Endodermal cell (in vitro differentiated cells): ENCODE results near the gene HSF2. TPM values are rescaled to one million over a fixed set of nuclear protein-coding genes. Genes with fewer than 3 reads are reported as not detected.

Experiments used
- DNase-seq: peaks from one replicate; pipeline ENCODE4 v3.0.0-alpha.2; 2017
- H3K27ac ChIP-seq: 2 replicates; pipeline ENCODE4 v1.5.1; 2013; ENCODE audit warnings: mild to moderate bottlenecking, low read depth, low read length, moderate library complexity
- H3K27me3 ChIP-seq: 2 replicates; pipeline ENCODE4 v1.6.1; 2013; ENCODE audit warnings: mild to moderate bottlenecking, low read length, moderate library complexity; ENCODE audit not compliant: insufficient read depth, control insufficient read depth, poor library complexity, severe bottlenecking
- H3K36me3 ChIP-seq: 2 replicates; pipeline ENCODE4 v1.7.0; 2013; ENCODE audit warnings: mild to moderate bottlenecking, low read length, moderate library complexity; ENCODE audit not compliant: control insufficient read depth, insufficient read depth
- H3K4me1 ChIP-seq: one replicate; pipeline ENCODE4 v1.7.0; 2013; ENCODE audit warnings: low read length; ENCODE audit not compliant: control insufficient read depth, insufficient read depth
- H3K4me3 ChIP-seq: 2 replicates; pipeline ENCODE4 v1.5.1; 2013; ENCODE audit warnings: mild to moderate bottlenecking, low read length, moderate library complexity
- H3K9ac ChIP-seq: 2 replicates; pipeline ENCODE4 v1.6.1; 2013; ENCODE audit warnings: mild to moderate bottlenecking, low read length, moderate library complexity; ENCODE audit not compliant: poor library complexity, severe bottlenecking; ENCODE audit errors: extremely low read depth
- H3K9me3 ChIP-seq: 2 replicates; pipeline ENCODE4 v1.6.1; 2013; ENCODE audit warnings: mild to moderate bottlenecking, low read length, moderate library complexity; ENCODE audit not compliant: control insufficient read depth
- H3K27ac Mint-ChIP-seq: 2 replicates; pipeline ENCODE4 v1.8.0; 2020; ENCODE audit warnings: mixed read lengths
- H3K27me3 Mint-ChIP-seq: 2 replicates; pipeline ENCODE4 v1.8.0; 2021; ENCODE audit warnings: mild to moderate bottlenecking, mixed read lengths; ENCODE audit not compliant: insufficient read depth
- H3K36me3 Mint-ChIP-seq: 2 replicates; pipeline ENCODE4 v1.8.0; 2020; ENCODE audit warnings: low read depth, mixed read lengths
- H3K4me1 Mint-ChIP-seq: 2 replicates; pipeline ENCODE4 v1.8.0; 2020; ENCODE audit warnings: mixed read lengths
- H3K4me3 Mint-ChIP-seq: 2 replicates; pipeline ENCODE4 v1.8.0; 2020; ENCODE audit warnings: mild to moderate bottlenecking, moderate library complexity, mixed read lengths
- H3K9me3 Mint-ChIP-seq: 2 replicates; pipeline ENCODE4 v1.8.0; 2020; ENCODE audit warnings: mild to moderate bottlenecking, mixed read lengths
- WGBS, 2 experiments: methylation state at CpG; one replicate each; pipeline versions ENCODE4 v1.1.5 to v1.1.7; 2013; ENCODE audit warnings: missing lambda C conversion rate in 2 of 2, mixed read lengths in 1 of 2; ENCODE audit not compliant: insufficient coverage in 1 of 2, insufficient read length in 1 of 2; 5-methylcytosine and 5-hydroxymethylcytosine counted together
- total RNA-seq, 2 donors: library from RNA; stranded (reverse); fragmentation: NEBNext Ultra II Directional in 1 of 2; extraction: Animal tissue kit (Norgen Biotek cat#: 25700) in 1 of 2; gene quantifications; 2 replicates in 1 of 2; 3 replicates in 1 of 2; pipeline ENCODE4 v1.2.1, GENCODE V29; 2021
- TF ChIP-seq, protein P1 (sequence below): fragments of 200-600 bp; sonication (generic); conservative IDR thresholded peaks from 2 replicates; pipeline ENCODE4 v1.5.0; 2021; ENCODE audit warnings: antibody characterized with exemption, mild to moderate bottlenecking

Gene HSF2
- total RNA-seq, 2 donors from 2014 or later, result 21.0 to 34.2 TPM

DNA sequence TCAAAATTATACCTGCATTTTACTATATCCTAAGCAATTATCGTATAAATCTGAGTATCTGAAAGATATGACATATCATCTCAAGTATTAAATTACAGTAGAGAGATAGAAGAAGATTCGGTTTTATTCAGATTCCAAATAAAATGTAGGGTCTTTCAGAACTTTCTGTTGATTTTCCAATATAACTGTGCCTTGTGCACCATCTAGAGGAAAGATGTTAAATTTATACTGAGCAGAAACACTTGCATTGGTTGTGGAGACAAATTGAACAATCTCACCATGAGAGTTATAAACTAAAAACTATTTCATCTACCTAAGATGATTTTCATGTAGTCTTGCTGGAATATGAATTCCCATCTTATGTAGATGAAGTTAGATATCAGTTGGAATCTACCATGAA lies 26.8 kb upstream of the HSF2 start:
- no peak overlapping the region for H3K27ac Mint-ChIP-seq
- WGBS, 2 experiments, result 50% methylated on average over 1 of the region's 2 CpGs; no CpG with 5 or more reads in 1 of the 2 experiments
- TF ChIP-seq, protein P1, sequence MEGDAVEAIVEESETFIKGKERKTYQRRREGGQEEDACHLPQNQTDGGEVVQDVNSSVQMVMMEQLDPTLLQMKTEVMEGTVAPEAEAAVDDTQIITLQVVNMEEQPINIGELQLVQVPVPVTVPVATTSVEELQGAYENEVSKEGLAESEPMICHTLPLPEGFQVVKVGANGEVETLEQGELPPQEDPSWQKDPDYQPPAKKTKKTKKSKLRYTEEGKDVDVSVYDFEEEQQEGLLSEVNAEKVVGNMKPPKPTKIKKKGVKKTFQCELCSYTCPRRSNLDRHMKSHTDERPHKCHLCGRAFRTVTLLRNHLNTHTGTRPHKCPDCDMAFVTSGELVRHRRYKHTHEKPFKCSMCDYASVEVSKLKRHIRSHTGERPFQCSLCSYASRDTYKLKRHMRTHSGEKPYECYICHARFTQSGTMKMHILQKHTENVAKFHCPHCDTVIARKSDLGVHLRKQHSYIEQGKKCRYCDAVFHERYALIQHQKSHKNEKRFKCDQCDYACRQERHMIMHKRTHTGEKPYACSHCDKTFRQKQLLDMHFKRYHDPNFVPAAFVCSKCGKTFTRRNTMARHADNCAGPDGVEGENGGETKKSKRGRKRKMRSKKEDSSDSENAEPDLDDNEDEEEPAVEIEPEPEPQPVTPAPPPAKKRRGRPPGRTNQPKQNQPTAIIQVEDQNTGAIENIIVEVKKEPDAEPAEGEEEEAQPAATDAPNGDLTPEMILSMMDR, result peak; percentile 63
- H3K4me3 Mint-ChIP-seq, result no peak overlapping the region
- Histone ChIP-seq H3K9ac (no peak overlapping the region), H3K4me3 (no peak overlapping the region), H3K4me1 (no peaks in the 10 kb centered on the region), H3K9me3 (no peaks in the 10 kb centered on the region), H3K27me3 (peaks cover 3% of the 10 kb centered on the region), H3K27ac (no peak overlapping the region), H3K36me3 (no peaks in the 10 kb centered on the region)
- peaks cover 30% of the 10 kb centered on the region for H3K27me3 Mint-ChIP-seq
- DNase-seq, result no peak
- H3K9me3 Mint-ChIP-seq, result no peaks in the 10 kb centered on the region
- H3K36me3 Mint-ChIP-seq, result no peaks in the 10 kb centered on the region
- no peaks in the 10 kb centered on the region for H3K4me1 Mint-ChIP-seq

DNA sequence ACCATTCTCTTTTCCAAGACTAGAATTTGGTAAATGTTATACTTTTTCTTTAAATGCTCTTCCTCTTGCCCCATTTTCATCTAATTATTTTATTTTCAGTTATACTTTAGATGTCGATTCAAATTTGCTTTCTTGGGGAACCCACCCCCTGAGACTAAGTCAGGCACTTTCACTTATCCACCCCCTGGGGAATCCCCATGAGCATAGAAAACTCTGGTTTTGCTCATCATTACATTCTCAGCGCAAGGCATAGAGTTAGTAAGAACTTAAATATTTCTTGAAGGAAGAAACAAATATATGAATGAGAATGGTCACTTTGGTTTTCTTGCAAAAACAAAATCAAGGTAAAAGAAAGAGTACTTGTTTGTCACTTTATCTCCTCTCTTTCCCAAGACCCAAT lies 25.1 kb upstream of the HSF2 start:
- Mint-ChIP-seq H3K27ac (no peak overlapping the region), H3K27me3 (peaks cover 40% of the 10 kb centered on the region), H3K36me3 (no peaks in the 10 kb centered on the region), H3K9me3 (peaks cover 3% of the 10 kb centered on the region), H3K4me1 (no peaks in the 10 kb centered on the region), H3K4me3 (no peak overlapping the region)
- no peaks in the 10 kb centered on the region for H3K9me3 ChIP-seq
- H3K36me3 ChIP-seq, result no peaks in the 10 kb centered on the region
- no peak for DNase-seq
- no peak overlapping the region for H3K9ac ChIP-seq
- TF ChIP-seq, protein P1, result no peak
- H3K27me3 ChIP-seq, result peaks cover 3% of the 10 kb centered on the region
- no peak overlapping the region for H3K4me3 ChIP-seq
- WGBS, 2 experiments, result 96% methylated on average over 2 of the region's 2 CpGs; no CpG with 5 or more reads in 1 of the 2 experiments
- no peak overlapping the region for H3K27ac ChIP-seq
- H3K4me1 ChIP-seq, result no peaks in the 10 kb centered on the region

GRCh38 chr6:122376246-122376645 lies 23.2 kb upstream of the HSF2 start:
- Histone ChIP-seq H3K36me3 (no peaks in the 10 kb centered on the region), H3K4me3 (no peak overlapping the region), H3K4me1 (no peaks in the 10 kb centered on the region), H3K9me3 (no peaks in the 10 kb centered on the region), H3K9ac (no peak overlapping the region), H3K27me3 (peaks cover 3% of the 10 kb centered on the region), H3K27ac (no peak overlapping the region)
- Mint-ChIP-seq H3K36me3 (no peaks in the 10 kb centered on the region), H3K9me3 (peaks cover 3% of the 10 kb centered on the region), H3K4me1 (no peaks in the 10 kb centered on the region), H3K27me3 (peaks cover 56% of the 10 kb centered on the region), H3K4me3 (no peak overlapping the region), H3K27ac (no peak overlapping the region)
- no peak for DNase-seq
- 71 to 81% methylated on average over 1 to 3 of the region's 3 CpGs for WGBS, 2 experiments
- TF ChIP-seq, protein P1, result no peak
